DOHH2 (cell line): ENCODE measurements around the gene FOXC2.

Experiments
- H3F3A ChIP-seq: fragments of 200-600 bp; sonication (generic), shearing (Covaris generic); 2 replicates; pipeline ENCODE4 v1.6.0; 2016; ENCODE audit warnings: antibody characterized with exemption, mild to moderate bottlenecking; ENCODE audit not compliant: control insufficient read depth, insufficient read depth
- H3K27ac ChIP-seq: fragments of 200-600 bp; sonication (generic); 2 replicates; pipeline ENCODE4 v1.5.1; 2014; ENCODE audit warnings: low read depth, mild to moderate bottlenecking, low read length, moderate library complexity
- H3K27me3 ChIP-seq: fragments of 200-600 bp; sonication (generic); 2 replicates; pipeline ENCODE4 v1.6.1; 2014; ENCODE audit warnings: mild to moderate bottlenecking, low read length, mixed read lengths; ENCODE audit not compliant: control insufficient read depth
- H3K36me3 ChIP-seq: fragments of 200-600 bp; sonication (generic); 2 replicates; pipeline ENCODE4 v1.6.1; 2014; ENCODE audit warnings: mild to moderate bottlenecking, low read length, moderate library complexity, mixed read lengths; ENCODE audit not compliant: control insufficient read depth
- H3K4me1 ChIP-seq: fragments of 200-600 bp; sonication (generic); 2 replicates; pipeline ENCODE4 v1.6.1; 2014; ENCODE audit warnings: mild to moderate bottlenecking, low read length, mixed read lengths; ENCODE audit not compliant: control insufficient read depth
- H3K4me2 ChIP-seq: fragments of 200-600 bp; sonication (generic); 2 replicates; pipeline ENCODE4 v1.6.0; 2014; ENCODE audit warnings: mild to moderate bottlenecking, low read length, moderate library complexity
- H3K4me3 ChIP-seq: fragments of 200-600 bp; sonication (generic); 2 replicates; pipeline ENCODE4 v1.5.1; 2014; ENCODE audit warnings: mild to moderate bottlenecking, low read length, mixed read lengths
- H3K79me2 ChIP-seq: fragments of 200-600 bp; sonication (generic); 2 replicates; pipeline ENCODE4 v1.6.1; 2014; ENCODE audit warnings: mild to moderate bottlenecking, low read length, mixed read lengths; ENCODE audit not compliant: control insufficient read depth
- H3K9me2 ChIP-seq: fragments of 200-600 bp; sonication (generic); replicated peaks from 2 replicates; pipeline ENCODE4 v1.6.1; 2014; ENCODE audit warnings: mild to moderate bottlenecking, low read length, mixed read lengths; ENCODE audit not compliant: control insufficient read depth
- H3K9me3 ChIP-seq: fragments of 200-600 bp; sonication (generic); 2 replicates; pipeline ENCODE4 v1.6.1; 2014; ENCODE audit warnings: antibody characterized with exemption, low read length, mixed read lengths; ENCODE audit not compliant: control insufficient read depth, insufficient read depth
- H4K20me1 ChIP-seq: fragments of 200-600 bp; sonication (generic); 2 replicates; pipeline ENCODE4 v1.6.0; 2014; ENCODE audit warnings: low read depth, mild to moderate bottlenecking, antibody characterized with exemption, low read length, moderate library complexity; ENCODE audit not compliant: control insufficient read depth, insufficient read depth
- CTCF ChIP-seq: fragments of 200-600 bp; sonication (generic); IDR thresholded peaks from one replicate; pipeline ENCODE4 v1.5.1; 2014; ENCODE audit warnings: antibody characterized with exemption, mild to moderate bottlenecking, low read depth, low read length; ENCODE audit not compliant: poor library complexity, severe bottlenecking
- EZH2phosphoT487 ChIP-seq: fragments of 200-600 bp; sonication (generic); IDR thresholded peaks from 2 replicates; pipeline ENCODE4 v1.6.1; 2017; ENCODE audit warnings: borderline replicate concordance, mild to moderate bottlenecking, antibody characterized with exemption, low read length, moderate library complexity, mixed read lengths

The FOXC2 gene

GRCh38 chr16:86566601-86566965 is at the start of gene FOXC2:
TSS of gene FOXC2 (plus strand) at chr16:86566829. CDS start at chr16:86567336, 507 bp downstream.
- no peaks in the 10 kb centered on the region for H3K36me3 ChIP-seq
- peaks cover 12% of the 10 kb centered on the region for H3K4me1 ChIP-seq
- no peaks in the 10 kb centered on the region for H3K9me2 ChIP-seq
- no peak within 1 kb of the TSS for H3K27ac ChIP-seq
- no peaks in the 10 kb centered on the region for H3K79me2 ChIP-seq
- peaks cover 12% of the 10 kb centered on the region for H3K27me3 ChIP-seq
- no peak within 1 kb of the TSS for H3K4me2 ChIP-seq
- H3K9me3 ChIP-seq, result no peaks in the 10 kb centered on the region
- H4K20me1 ChIP-seq, result no peaks in the 10 kb centered on the region
- TF ChIP-seq CTCF (no peak), EZH2phosphoT487 (no peak)
- H3F3A ChIP-seq, result no peaks in the 10 kb centered on the region
- no peak within 1 kb of the TSS for H3K4me3 ChIP-seq

DNA sequence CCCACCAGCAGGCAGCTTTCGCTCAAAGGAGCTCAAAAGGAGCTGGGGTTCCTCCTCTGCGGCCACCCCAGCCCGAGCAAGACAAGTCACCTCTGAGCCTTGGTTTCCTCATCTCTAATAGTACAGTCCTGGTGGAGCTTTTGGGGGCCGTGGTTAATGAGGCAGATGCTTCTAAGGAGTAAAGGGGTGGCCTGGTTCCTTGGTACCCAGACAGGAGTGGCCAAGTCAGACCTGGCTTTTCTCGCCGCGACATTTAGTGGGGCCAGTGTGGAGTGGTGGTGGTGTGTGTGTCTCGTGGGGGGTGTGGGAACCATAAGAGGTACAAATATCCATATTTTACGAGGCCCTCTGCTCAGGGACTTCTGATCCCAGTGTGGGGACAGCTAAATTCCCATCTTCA is 49.6 kb upstream of the FOXC2 start:
- no peaks in the 10 kb centered on the region for H3K36me3 ChIP-seq
- no peaks in the 10 kb centered on the region for H3K9me2 ChIP-seq
- no peak overlapping the region for H3K4me2 ChIP-seq
- no peaks in the 10 kb centered on the region for H3K27me3 ChIP-seq
- H3K27ac ChIP-seq, result no peak overlapping the region
- H3K4me3 ChIP-seq, result no peak overlapping the region
- no peaks in the 10 kb centered on the region for H3K9me3 ChIP-seq
- H3K79me2 ChIP-seq, result no peaks in the 10 kb centered on the region
- H3F3A ChIP-seq, result no peaks in the 10 kb centered on the region
- TF ChIP-seq EZH2phosphoT487 (no peak), CTCF (no peak)
- H4K20me1 ChIP-seq, result no peaks in the 10 kb centered on the region
- H3K4me1 ChIP-seq, result peaks cover 4% of the 10 kb centered on the region; the same call in 1 of the 2 replicates

- H3K27me3 ChIP-seq, result no peaks in the 10 kb centered on the region
- H3F3A ChIP-seq, result no peaks in the 10 kb centered on the region
- H3K9me3 ChIP-seq, result no peaks in the 10 kb centered on the region
- TF ChIP-seq EZH2phosphoT487 (no peak), CTCF (peak; percentile 51)
- H3K4me1 ChIP-seq, result peaks cover 4% of the 10 kb centered on the region; the same call in 1 of the 2 replicates
- no peaks in the 10 kb centered on the region for H4K20me1 ChIP-seq
- H3K27ac ChIP-seq, result no peak overlapping the region
- no peak overlapping the region for H3K4me2 ChIP-seq
- H3K4me3 ChIP-seq, result no peak overlapping the region
- no peaks in the 10 kb centered on the region for H3K36me3 ChIP-seq
- no peaks in the 10 kb centered on the region for H3K79me2 ChIP-seq
- H3K9me2 ChIP-seq, result no peaks in the 10 kb centered on the region
Measured at GRCh38 chr16:86517652-86518258, 48.9 kb upstream of the FOXC2 start.
